GM23248 (cell line): ENCODE data around the gene DNAJB7.

Experiments
- EZH2 ChIP-seq: fragments of 200-600 bp; sonication (generic); IDR thresholded peaks from 2 replicates; pipeline ENCODE4 v1.6.1; 2018; ENCODE audit warnings: antibody characterized with exemption, mild to moderate bottlenecking; ENCODE audit not compliant: insufficient read depth, poor library complexity, severe bottlenecking
- EZH2phosphoT487 ChIP-seq: fragments of 200-600 bp; sonication (generic); IDR thresholded peaks from 2 replicates; pipeline ENCODE4 v1.6.1; 2018; ENCODE audit warnings: antibody characterized with exemption, moderate library complexity, mild to moderate bottlenecking, low read depth; ENCODE audit not compliant: insufficient read depth

- TF ChIP-seq EZH2phosphoT487 (no peak), EZH2 (no peak)
Measured at GRCh38 chr22:40856513-40857308, 5.2 kb downstream of the DNAJB7 start, which contains the start of the genes ST13 and XPNPEP3.
